HG03135 (cell line): ENCODE results near the gene TRMO.

ENCODE experiments used
- ATAC-seq: cut with Tn5 transposase; IDR thresholded peaks from one replicate; pipeline ENCODE4 v1.9.1; 2021; ENCODE audit warnings: mild to moderate bottlenecking, moderate library complexity; ENCODE audit not compliant: unreplicated experiment

The TRMO gene

GRCh38 chr9:97864396-97864795, 57.9 kb downstream of the TRMO start:
- no peak for ATAC-seq

- ATAC-seq = no peak
Observed at GRCh38 chr9:97863314-97863713, 59.0 kb downstream of the TRMO start.

- no peak for ATAC-seq
Observed at GRCh38 chr9:97861148-97861475, 61.2 kb downstream of the TRMO start.

- ATAC-seq = no peak
Observed at GRCh38 chr9:97860451-97861147, 61.7 kb downstream of the TRMO start.

- no peak for ATAC-seq
Observed at GRCh38 chr9:97859346-97859745, 63.0 kb downstream of the TRMO start.

- no peak for ATAC-seq
Observed at GRCh38 chr9:97858826-97859225, 63.5 kb downstream of the TRMO start.

GRCh38 chr9:97858393-97858713, 63.9 kb downstream of the TRMO start:
- ATAC-seq = no peak

GRCh38 chr9:97857606-97858392, 64.5 kb downstream of the TRMO start:
- no peak for ATAC-seq

- ATAC-seq = no peak
Observed at GRCh38 chr9:97856857-97857605, 65.3 kb downstream of the TRMO start.

GRCh38 chr9:97855899-97856298, 66.4 kb downstream of the TRMO start:
- no peak for ATAC-seq

- ATAC-seq = no peak
Observed at GRCh38 chr9:97855486-97855875, 66.8 kb downstream of the TRMO start.

- ATAC-seq = no peak
Observed at GRCh38 chr9:97854696-97855485, 67.4 kb downstream of the TRMO start.
